Activated T-helper 9 cell treated with anti-CD3 and anti-CD28 coated beads, Interleukin-2, amount 50 U/mL, for 16 hours (primary cell): ENCODE results near the gene PRPF19.

Source experiments
- DNase-seq: peaks from one replicate; pipeline ENCODE4 v3.0.0-alpha.2; 2020; ENCODE audit warnings: low read depth

The PRPF19 gene

GRCh38 chr11:60857378-60858232 lies 48.8 kb downstream of the PRPF19 start:
- DNase-seq, result no peak

DNA sequence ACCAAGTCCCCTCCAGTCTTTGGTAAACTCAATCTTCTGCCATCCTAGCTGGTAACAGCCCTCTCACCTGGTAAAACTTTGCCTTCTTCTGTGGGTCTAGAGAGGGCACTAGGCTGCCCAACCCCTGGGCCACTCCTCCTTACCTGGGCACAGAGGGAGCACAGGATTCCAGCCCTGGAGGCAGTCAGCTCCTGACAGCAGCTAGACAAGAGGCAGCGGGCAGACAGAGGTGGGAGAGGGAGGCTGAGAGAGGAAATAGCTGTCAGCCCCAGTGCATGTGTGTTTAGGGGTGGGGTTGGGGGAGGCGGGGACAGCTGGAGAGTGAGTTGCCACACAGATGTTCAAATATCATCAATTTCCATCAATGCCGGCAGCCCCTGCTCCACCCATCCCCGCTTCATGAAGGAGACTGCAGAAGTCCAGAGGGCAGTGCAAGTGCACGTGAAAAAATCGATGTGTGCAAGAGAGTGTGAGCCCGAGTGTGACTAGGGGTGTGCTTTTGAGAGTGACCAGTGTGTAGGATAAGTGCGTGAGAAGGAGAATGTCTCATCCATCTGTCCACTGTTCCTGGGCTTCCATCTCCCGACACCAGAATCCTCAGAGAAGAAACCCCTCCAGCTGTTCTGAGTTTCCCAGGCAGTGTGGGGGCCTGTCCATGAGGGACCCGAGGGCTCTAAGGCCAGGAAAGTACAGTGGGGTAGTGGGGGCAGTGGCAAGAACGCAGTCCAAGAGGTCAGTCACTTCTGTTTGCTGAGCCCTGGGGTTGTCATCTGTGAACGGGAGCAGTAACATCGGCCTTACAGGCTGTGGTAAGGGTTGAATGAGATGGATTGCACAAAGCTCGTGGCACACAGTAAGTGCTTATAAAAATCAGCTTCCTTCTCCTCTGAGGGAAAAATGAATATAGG lies 50.4 kb downstream of the PRPF19 start, which contains the start of gene PTGDR2:
Gene PTGDR2, minus strand, starts transcription at position 225 of the 908 bp plus-strand sequence. CDS start 2,228 bp downstream, outside the sequence.
- DNase-seq, result no peak

DNA sequence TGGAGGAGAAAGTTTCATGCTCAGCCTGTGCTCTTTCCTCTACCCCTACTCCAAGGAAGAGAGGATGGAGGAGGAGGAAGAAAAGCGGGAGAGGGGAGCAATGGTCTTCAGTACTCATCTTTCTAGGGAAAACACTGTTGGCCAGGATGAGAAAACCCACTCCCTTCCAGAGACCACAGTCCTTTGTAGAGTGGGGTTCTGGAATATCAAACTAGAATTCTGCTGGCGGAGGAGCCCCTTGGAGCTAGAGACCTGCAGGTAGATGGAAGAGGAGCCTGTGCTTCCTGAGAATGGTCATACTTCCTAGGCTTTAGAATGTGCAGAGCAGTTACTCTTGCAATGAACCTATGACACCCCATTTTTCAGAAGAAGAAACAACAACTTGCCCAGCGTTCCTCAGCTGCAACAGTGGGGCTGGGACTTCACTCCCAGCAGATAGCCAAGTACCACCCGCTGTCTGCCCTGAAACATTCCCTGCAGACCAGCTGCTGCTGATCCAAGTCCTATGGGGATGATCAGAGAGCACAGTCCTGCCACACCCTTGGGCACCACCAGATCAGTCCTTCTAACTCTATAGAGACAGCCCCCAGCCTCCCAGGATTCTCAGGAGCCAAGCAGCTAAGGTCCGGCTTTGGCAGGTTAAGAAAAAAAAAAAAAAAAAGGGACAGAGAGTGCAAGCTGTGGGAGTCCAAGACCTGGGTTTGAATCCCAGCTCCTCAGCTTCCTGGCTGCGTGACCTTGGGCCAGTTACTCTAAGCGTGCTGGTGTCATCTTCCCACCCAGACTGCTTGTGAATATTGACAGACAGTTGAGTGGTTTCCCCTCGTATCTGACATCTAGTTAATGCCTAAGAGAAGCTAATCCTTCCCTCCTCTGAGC lies 51.3 kb downstream of the PRPF19 start:
- DNase-seq, result no peak

GRCh38 chr11:60854140-60854846 lies 52.1 kb downstream of the PRPF19 start:
- no peak for DNase-seq

GRCh38 chr11:60852982-60853950 lies 53.1 kb downstream of the PRPF19 start:
- no peak for DNase-seq

DNA sequence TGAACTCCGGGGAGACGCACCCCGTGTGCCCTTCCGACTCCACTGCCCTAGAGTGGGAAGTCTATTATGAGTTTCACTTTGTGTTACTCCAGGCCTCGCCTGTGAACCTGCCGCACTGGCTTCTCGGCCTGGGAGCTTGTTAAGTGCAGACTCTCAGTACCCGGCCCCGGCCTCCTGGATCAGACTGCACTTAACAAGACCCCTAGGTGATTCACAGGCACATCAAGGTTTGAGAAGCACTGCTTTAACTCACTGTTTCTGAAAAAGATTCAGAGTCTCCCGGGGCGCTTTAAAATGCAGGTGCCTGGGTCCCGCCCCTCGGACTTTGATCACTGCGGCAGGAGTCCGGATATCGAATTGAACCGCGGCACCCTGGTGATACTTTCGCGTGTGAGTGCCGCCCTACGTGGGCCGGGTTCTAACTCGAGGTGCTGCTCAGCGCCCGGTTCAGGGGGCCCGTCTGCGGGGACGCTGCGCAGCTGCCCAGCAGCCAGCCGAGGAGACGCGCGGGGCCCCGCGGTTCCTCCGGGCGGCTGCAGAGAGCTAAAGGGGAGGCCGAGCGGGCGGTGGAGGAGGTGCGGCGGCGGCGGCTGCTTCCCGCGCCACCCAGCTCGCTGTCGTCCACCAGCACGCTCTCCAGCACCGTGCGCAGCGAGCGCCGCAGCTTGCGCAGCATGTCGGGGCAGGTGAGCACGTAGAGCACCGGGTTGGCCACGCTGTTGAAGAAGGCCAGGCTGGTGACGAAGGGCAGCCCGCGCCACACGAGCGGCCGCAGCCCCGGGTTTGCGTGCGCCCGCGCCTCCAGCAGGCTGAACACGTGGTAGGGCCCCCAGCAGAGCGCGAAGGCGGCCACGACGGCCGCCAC lies 54.0 kb downstream of the PRPF19 start:
- no peak for DNase-seq

- no peak for DNase-seq
Measured at GRCh38 chr11:60851327-60852104, 54.9 kb downstream of the PRPF19 start.

- DNase-seq, result no peak
Measured at GRCh38 chr11:60849641-60850520, 56.5 kb downstream of the PRPF19 start.

DNA sequence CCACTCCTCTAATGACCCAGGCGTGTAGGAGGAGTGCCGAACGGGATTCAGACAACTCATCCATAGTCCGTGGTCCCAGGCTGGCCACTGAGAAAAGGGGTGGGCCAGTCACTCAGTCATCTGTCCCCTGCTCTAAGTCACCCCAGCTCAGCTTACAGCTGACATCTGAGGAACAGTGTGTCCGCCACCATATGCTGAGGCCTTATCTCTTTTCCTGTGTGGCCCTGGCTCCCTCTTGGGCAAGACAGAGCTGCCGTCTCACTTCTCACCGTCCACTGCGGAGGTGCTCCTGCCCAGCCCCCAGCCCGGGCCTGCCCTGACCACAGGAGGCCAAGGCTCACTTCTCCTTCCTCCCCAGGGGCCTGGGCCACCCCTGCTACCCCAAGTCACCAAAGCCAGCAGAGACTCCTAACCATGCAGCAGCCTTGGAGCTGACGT lies 57.7 kb downstream of the PRPF19 start:
- DNase-seq, result no peak

DNA sequence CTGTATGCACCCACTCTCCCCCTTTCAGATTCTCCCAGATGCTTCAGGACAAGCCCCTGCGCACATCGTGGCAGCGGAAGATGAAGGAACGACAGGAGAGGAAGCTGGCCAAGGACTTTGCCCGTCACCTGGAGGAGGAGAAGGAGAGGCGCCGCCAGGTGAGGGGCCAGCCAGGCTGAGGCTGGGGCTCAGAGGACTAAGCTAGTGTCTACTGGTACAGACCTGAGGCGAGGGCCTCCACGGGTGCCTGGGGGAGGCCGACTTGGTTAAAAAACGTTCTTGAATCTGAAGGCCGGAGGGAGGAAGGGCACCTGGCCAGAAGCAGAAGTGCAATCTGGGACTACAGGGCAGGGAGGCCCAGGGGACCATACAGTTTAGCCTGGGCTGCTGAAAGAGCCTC lies 58.5 kb downstream of the PRPF19 start:
- DNase-seq, result no peak

DNA sequence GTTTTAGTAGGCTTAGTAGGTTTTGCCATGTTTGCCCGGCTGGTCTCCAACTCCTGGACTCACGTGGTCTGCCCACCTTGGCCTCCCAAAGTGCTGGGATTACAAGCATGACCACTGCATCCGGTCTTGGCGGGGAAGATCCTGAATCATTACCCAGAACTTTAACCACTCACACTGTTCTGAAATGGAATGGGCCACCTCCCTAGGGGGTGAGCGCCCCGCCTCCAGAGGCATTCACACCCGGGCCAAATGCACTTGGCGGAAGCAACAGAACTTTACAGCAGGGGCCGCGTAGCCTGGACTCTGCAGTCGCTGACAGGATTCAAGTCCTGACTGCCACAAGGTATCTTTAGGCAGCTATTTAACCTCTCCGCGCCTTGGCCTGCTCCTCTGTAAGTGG lies 59.1 kb downstream of the PRPF19 start:
- no peak for DNase-seq

DNA sequence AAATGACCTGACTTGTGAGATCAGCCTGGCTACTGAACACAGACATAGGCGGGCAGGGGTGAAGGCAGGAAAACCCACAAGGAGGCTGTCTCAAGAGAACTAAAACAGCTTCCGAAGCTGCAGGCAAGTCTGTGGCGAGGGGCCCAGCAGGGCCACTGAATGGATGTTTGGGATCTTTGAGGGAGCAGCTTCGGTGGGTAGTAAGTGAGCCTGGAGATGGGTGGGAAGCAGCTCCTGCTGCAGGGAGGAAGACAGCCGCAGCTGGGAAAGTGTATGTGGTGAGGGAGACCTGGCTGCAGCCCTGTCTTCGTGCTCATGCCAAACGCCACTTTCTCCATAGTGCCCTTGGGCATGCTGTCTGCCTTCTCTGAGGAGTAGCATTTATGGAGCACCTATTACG lies 61.0 kb downstream of the PRPF19 start:
- DNase-seq, result no peak

- DNase-seq, result no peak
Measured at GRCh38 chr11:60844870-60845221, 61.5 kb downstream of the PRPF19 start.

DNA sequence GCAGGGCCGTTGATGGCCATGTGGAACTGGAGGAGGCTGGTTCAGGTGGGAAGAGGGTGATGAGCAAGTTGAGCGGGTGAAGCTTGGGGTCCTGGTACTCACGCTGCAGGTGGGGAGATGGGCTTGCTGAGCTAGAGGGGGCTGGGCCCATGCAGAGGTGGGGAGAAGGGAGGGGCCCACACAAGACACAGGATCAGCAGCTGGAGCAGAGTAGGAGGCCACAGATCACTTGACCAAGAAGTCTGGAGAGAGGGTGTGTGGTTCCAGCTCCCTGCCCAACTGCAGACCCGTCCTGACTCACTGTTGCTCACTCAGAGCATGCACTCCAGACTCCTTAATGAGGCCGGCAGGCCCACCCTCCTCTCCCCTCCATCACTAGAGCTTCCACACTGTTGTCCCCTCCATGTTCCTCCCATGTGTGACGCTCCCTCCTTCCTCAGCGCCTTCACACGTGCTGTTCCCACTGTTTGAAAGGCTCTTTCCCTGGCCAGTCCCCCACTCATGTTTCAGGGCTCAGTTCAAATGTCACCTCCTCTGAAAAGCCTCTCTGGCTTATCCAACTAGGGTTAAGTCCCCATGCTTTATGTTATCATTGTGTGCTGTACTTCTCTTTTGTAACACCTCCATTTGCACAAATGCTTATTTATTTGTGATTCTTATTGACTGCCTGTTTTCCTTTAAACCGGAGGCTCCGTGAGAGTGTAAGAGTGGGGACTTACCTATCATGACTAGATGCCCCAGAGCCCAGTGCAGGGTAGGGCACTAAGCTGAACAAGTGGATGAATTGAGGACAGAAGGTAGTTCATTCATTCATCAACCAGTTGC lies 62.1 kb downstream of the PRPF19 start:
- DNase-seq, result no peak

- no peak for DNase-seq
Measured at GRCh38 chr11:60842668-60843600, 63.5 kb downstream of the PRPF19 start.
